T-helper 2 cell treated with Interferon-gamma antibody and Interleukin-4, amounts not matched to agents 100 ng/mL and 5 ng/mL, for 36 hours (primary cell): Measurements from ENCODE around the gene UQCRQ. TPM values are rescaled to one million over a fixed set of nuclear protein-coding genes. Genes with fewer than 3 reads are reported as not detected.

Source experiments
- intact Hi-C: fragments of 100-400 bp; cut with micrococcal nuclease; formaldehyde crosslinking; loops from one replicate; pipeline ENCODE4 v1.15.1; 2023
- total RNA-seq: library from RNA; stranded (reverse); gene quantifications from 2 replicates; pipeline ENCODE4 v1.2.3, GENCODE V29; 2022

Gene UQCRQ
- total RNA-seq, 1 donor from 2014 or later: 336 TPM

- intact Hi-C loops: loop anchor here (2.0 to 10.0 kb wide), 2 partner anchors 130 to 1508 kb away; partner anchors contain the start of genes KIF3A and UBE2B
Measured at GRCh38 chr5:132867046-132867451, 607 bp downstream of the UQCRQ start.

- intact Hi-C loops: loop anchor here (10.0 kb wide), 1 partner anchor 1506 kb away; the partner anchor contains the start of gene UBE2B
Measured at GRCh38 chr5:132868754-132869153, 2.3 kb downstream of the UQCRQ start.

- intact Hi-C loops: no loop called here
Measured at GRCh38 chr5:132870801-132871200, 4.4 kb downstream of the UQCRQ start.

GRCh38 chr5:132871459-132872284 lies 5.2 kb downstream of the UQCRQ start:
- intact Hi-C loops: no loop called here

GRCh38 chr5:132872788-132873118 lies 6.3 kb downstream of the UQCRQ start:
- intact Hi-C loops: no loop called here

GRCh38 chr5:132873119-132873929 lies 6.9 kb downstream of the UQCRQ start, which contains the start of gene LEAP2:
TSS of gene LEAP2 (plus strand) at chr5:132873668. CDS start at chr5:132873695, 27 bp downstream.
- intact Hi-C loops: no loop called here

- intact Hi-C loops: no loop called here
Measured at GRCh38 chr5:132873930-132874271, 7.5 kb downstream of the UQCRQ start.

GRCh38 chr5:132876020-132876759 lies 9.7 kb downstream of the UQCRQ start:
- intact Hi-C loops: no loop called here

GRCh38 chr5:132877466-132877865 lies 11.0 kb downstream of the UQCRQ start:
- intact Hi-C loops: no loop called here

- intact Hi-C loops: no loop called here
Measured at GRCh38 chr5:132877938-132878337, 11.5 kb downstream of the UQCRQ start.

GRCh38 chr5:132883261-132883834 lies 16.9 kb downstream of the UQCRQ start:
- intact Hi-C loops: loop anchor here (1.0 to 2.0 kb wide), 2 partner anchors 53 to 497 kb away; partner anchors contain the start of gene SHROOM1

- intact Hi-C loops: no loop called here
Measured at GRCh38 chr5:132884548-132884947, 18.1 kb downstream of the UQCRQ start.

GRCh38 chr5:132886064-132886823 lies 19.8 kb downstream of the UQCRQ start:
- intact Hi-C loops: no loop called here

GRCh38 chr5:132887283-132887682 lies 20.8 kb downstream of the UQCRQ start:
- intact Hi-C loops: no loop called here

GRCh38 chr5:132889501-132889900 lies 23.1 kb downstream of the UQCRQ start:
- intact Hi-C loops: no loop called here

GRCh38 chr5:132890817-132891216 lies 24.4 kb downstream of the UQCRQ start:
- intact Hi-C loops: no loop called here

- intact Hi-C loops: no loop called here
Measured at GRCh38 chr5:132895719-132896305, 29.4 kb downstream of the UQCRQ start.

- intact Hi-C loops: no loop called here
Measured at GRCh38 chr5:132896685-132897084, 30.2 kb downstream of the UQCRQ start.

- intact Hi-C loops: no loop called here
Measured at GRCh38 chr5:132898094-132898493, 31.7 kb downstream of the UQCRQ start.

GRCh38 chr5:132901036-132901435 lies 34.6 kb downstream of the UQCRQ start:
- intact Hi-C loops: no loop called here
